Gastroesophageal sphincter (tissue), 4 donors: Measurements from ENCODE around the gene TCEAL3. TPM values are rescaled to one million over a fixed set of nuclear protein-coding genes. Genes with fewer than 3 reads are reported as not detected.
"Not testable (repeated sequence)": the region's sequence is repeated elsewhere in the genome, so short reads cannot be mapped to it uniquely, and the experiment has no call there.

ENCODE experiments used
- ATAC-seq: fragments of 150-250 bp; one replicate; pipeline ENCODE4 v1.9.1; 2016; ENCODE audit warnings: mild to moderate bottlenecking, moderate library complexity
- H3K27ac ChIP-seq, 4 donors: fragments of 200-600 bp; sonication (generic) in 3 of 4; 1 replicate in 3 of 4; 2 replicates in 1 of 4; pipeline ENCODE4 v1.5.1; 2016 to 2019
- H3K27me3 ChIP-seq: fragments of 200-600 bp; sonication (generic); one replicate; pipeline ENCODE4 v1.5.1; 2019
- H3K36me3 ChIP-seq, 2 donors: fragments of 200-600 bp; sonication (generic); one replicate each; pipeline ENCODE4 v1.5.1; 2019; ENCODE audit warnings: control low read depth in 1 of 2
- H3K4me1 ChIP-seq, 3 donors: fragments of 200-600 bp; sonication (generic); 1 replicate in 2 of 3; 2 replicates in 1 of 3; pipeline ENCODE4 v1.5.1; 2016 to 2019; ENCODE audit warnings: control low read depth in 2 of 3
- H3K4me3 ChIP-seq, 2 donors: fragments of 200-600 bp; sonication (generic); one replicate each; pipeline ENCODE4 v1.5.1; 2019; ENCODE audit warnings: mild to moderate bottlenecking in 1 of 2, moderate library complexity in 1 of 2
- H3K9me3 ChIP-seq, 3 donors: fragments of 200-600 bp; sonication (generic); one replicate each; pipeline ENCODE4 v1.5.1; 2017 to 2019; ENCODE audit warnings: control low read depth in 2 of 3
- CTCF ChIP-seq, 4 experiments: fragments of 200-600 bp in 2 of 4; fragments of 450-650 bp in 2 of 4; sonication (generic) in 1 of 4; IDR thresholded peaks; one replicate each; pipeline ENCODE4 v1.5.1; 2017 to 2019; ENCODE audit warnings: antibody characterized with exemption in 4 of 4, mild to moderate bottlenecking in 2 of 4, moderate library complexity in 2 of 4
- EP300 ChIP-seq: sonication (generic); formaldehyde crosslinking; IDR thresholded peaks from one replicate; pipeline ENCODE4 v1.6.1; 2017; ENCODE audit warnings: antibody characterized with exemption, mild to moderate bottlenecking
- POLR2A ChIP-seq, 2 donors: fragments of 450-650 bp; IDR thresholded peaks; one replicate each; pipeline ENCODE4 v1.6.1; 2017; ENCODE audit warnings: antibody characterized with exemption in 2 of 2, mild to moderate bottlenecking in 2 of 2, moderate library complexity in 1 of 2
- POLR2AphosphoS5 ChIP-seq: sonication (generic); formaldehyde crosslinking; IDR thresholded peaks from one replicate; pipeline ENCODE4 v1.6.1; 2017; ENCODE audit warnings: antibody characterized with exemption
- WGBS, 2 donors: methylation state at CpG; one replicate each; pipeline ENCODE4 v1.1.5; 2018; ENCODE audit warnings: low coverage in 1 of 2; 5-methylcytosine and 5-hydroxymethylcytosine counted together
- total RNA-seq, 4 donors: library from RNA; depleted of rRNA; stranded (reverse); fragments of >200 nt; gene quantifications; one replicate each; pipeline ENCODE4 v1.1.0, GENCODE V29; 2016

TCEAL3 gene
- total RNA-seq, 4 donors from 2014 or later = 99.6 to 257 (median 175) TPM

DNA sequence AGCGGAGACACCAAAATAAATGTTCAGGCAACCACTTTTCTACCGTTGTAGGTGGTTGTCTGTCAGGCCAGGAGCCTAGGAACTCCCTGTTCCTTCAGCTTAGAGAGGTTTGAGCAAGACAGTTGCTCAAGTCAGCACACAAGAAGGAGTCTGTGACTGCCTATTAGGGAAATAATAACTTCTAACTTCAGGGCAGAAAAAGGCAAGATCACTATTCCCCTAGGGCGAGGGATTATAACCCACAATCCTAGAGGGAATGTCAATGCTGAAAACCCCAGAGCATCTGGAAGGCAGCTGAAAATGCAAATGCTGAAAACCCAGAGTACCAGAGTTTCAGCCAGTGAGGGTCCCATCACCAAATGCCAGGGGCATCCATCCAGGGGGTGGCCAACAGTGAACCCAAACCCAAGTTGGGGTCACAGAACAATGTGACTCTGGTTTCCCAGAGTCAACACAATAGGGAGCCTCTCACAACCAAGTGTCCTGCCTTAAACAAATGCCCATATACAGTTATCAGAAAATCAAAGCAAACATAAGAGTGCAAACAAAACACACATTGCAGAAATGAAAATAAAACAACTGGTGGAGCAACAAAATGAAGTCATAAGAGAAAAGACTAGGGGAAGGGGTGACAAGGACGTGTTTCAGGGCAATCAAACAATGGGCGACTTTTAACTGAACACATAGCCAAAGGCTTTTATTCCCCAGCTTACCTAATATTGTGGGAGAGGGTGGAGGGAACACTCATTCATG lies 51.1 kb downstream of the TCEAL3 start:
- no peak for ATAC-seq
- 58 to 80% methylated on average over 3 to 5 of the region's 5 CpGs for WGBS, 2 donors
- Histone ChIP-seq H3K27ac (no peak overlapping the region), H3K36me3 (no peaks in the 10 kb centered on the region), H3K27me3 (no peaks in the 10 kb centered on the region), H3K4me1 (no peaks in the 10 kb centered on the region), H3K9me3 (no peaks in the 10 kb centered on the region), H3K4me3 (no peak overlapping the region)
- no peak for TF ChIP-seq POLR2AphosphoS5
- TF ChIP-seq CTCF (IDR thresholded peaks at IDR 0.05) = no peak
- no peak for TF ChIP-seq EP300
- no peak for TF ChIP-seq POLR2A (IDR thresholded peaks at IDR 0.05)

- ATAC-seq, H3K4me1 ChIP-seq, H3K4me3 ChIP-seq, H3K9me3 ChIP-seq, H3K27me3 ChIP-seq, H3K27ac ChIP-seq, H3K36me3 ChIP-seq: not testable (repeated sequence)
- WGBS, 2 donors = 92 to 100% methylated on average over 2 of the region's 2 CpGs
Observed at GRCh38 chrX:103659460-103659859, 51.7 kb downstream of the TCEAL3 start.

Other genes with a start within 250 kb of the TCEAL3 start
- gene BEX3, start 231.4 kb upstream of the TCEAL3 start, total RNA-seq = 100 to 1,000 TPM; 117 to 215 (median 167) TPM
- 1 to 10 TPM; 1.3 to 8.9 (median 4.6) TPM for gene RAB40A, start 88.5 kb upstream of the TCEAL3 start, total RNA-seq
- 100 to 1,000 TPM; 424 to 874 (median 497) TPM for gene TCEAL4, start 22.4 kb upstream of the TCEAL3 start, total RNA-seq
- gene TCEAL1, start 21.0 kb downstream of the TCEAL3 start, total RNA-seq = 100 to 1,000 TPM; 177 to 424 (median 237) TPM
- gene MORF4L2, start 78.7 kb downstream of the TCEAL3 start, total RNA-seq = 100 to 1,000 TPM; 338 to 631 (median 467) TPM
- not detected for gene TMEM31, start 102.9 kb downstream of the TCEAL3 start, total RNA-seq
- gene PLP1, start 168.9 kb downstream of the TCEAL3 start, total RNA-seq = 10 to 100 TPM; 20.3 to 51.5 (median 33.0) TPM
- 10 to 100 TPM in 3 of 4 donors, 1 to 10 TPM in 1; 9.4 to 25.4 (median 13.0) TPM for gene RAB9B, start 224.3 kb downstream of the TCEAL3 start, total RNA-seq